OCI-LY1 (cell line): ENCODE data around the gene NTSR1.

ENCODE experiments used
- H2AFZ ChIP-seq: fragments of 200-600 bp; sonication (generic), shearing (Covaris generic); 2 replicates; pipeline ENCODE4 v1.6.0; 2014; ENCODE audit warnings: antibody characterized with exemption, mild to moderate bottlenecking, low read length
- H3F3A ChIP-seq: fragments of 200-600 bp; sonication (generic), shearing (Covaris generic); 2 replicates; pipeline ENCODE4 v1.6.0; 2014; ENCODE audit warnings: mild to moderate bottlenecking, antibody characterized with exemption, low read length, moderate library complexity; ENCODE audit not compliant: insufficient read depth
- H3K27ac ChIP-seq: fragments of 200-600 bp; sonication (generic); 2 replicates; pipeline ENCODE4 v1.5.1; 2014; ENCODE audit warnings: low read length, mixed run types, mild to moderate bottlenecking, low read depth; ENCODE audit not compliant: poor library complexity, severe bottlenecking
- H3K27me3 ChIP-seq: fragments of 200-600 bp; sonication (generic); 2 replicates; pipeline ENCODE4 v1.6.0; 2014; ENCODE audit warnings: antibody characterized with exemption, mild to moderate bottlenecking, low read length, moderate library complexity; ENCODE audit not compliant: insufficient read depth
- H3K36me3 ChIP-seq: fragments of 200-600 bp; sonication (generic); 2 replicates; pipeline ENCODE4 v1.6.1; 2014; ENCODE audit warnings: mild to moderate bottlenecking, antibody characterized with exemption, low read length, moderate library complexity, mixed read lengths; ENCODE audit not compliant: insufficient read depth
- H3K4me1 ChIP-seq: fragments of 200-600 bp; sonication (generic); 2 replicates; pipeline ENCODE4 v1.5.1; 2014; ENCODE audit warnings: mild to moderate bottlenecking, low read length, moderate library complexity; ENCODE audit not compliant: insufficient read depth, severe bottlenecking
- H3K4me2 ChIP-seq: fragments of 200-600 bp; sonication (generic), shearing (Covaris generic); 2 replicates; pipeline ENCODE4 v1.6.1; 2014; ENCODE audit warnings: low read length
- H3K4me3 ChIP-seq: fragments of 200-600 bp; sonication (generic); 2 replicates; pipeline ENCODE4 v1.5.1; 2014; ENCODE audit warnings: low read length, low read depth, mild to moderate bottlenecking, mixed read lengths; ENCODE audit not compliant: poor library complexity, severe bottlenecking
- H3K79me2 ChIP-seq: fragments of 200-600 bp; shearing (Covaris generic); 2 replicates; pipeline ENCODE4 v1.6.1; 2016; ENCODE audit warnings: mixed run types, low read length, mixed read lengths; ENCODE audit not compliant: insufficient read depth
- H3K9ac ChIP-seq: fragments of 200-600 bp; sonication (generic), shearing (Covaris generic); 2 replicates; pipeline ENCODE4 v1.6.1; 2014; ENCODE audit warnings: mild to moderate bottlenecking, low read length, mixed read lengths
- H3K9me2 ChIP-seq: fragments of 200-600 bp; sonication (generic), shearing (Covaris generic); 2 replicates; pipeline ENCODE4 v1.6.1; 2014; ENCODE audit warnings: low read depth, mild to moderate bottlenecking, low read length, mixed read lengths
- H3K9me3 ChIP-seq: fragments of 200-600 bp; shearing (Covaris generic); 2 replicates; pipeline ENCODE4 v1.6.1; 2014; ENCODE audit warnings: low read length, mixed read lengths
- H4K20me1 ChIP-seq: fragments of 200-600 bp; sonication (generic), shearing (Covaris generic); 2 replicates; pipeline ENCODE4 v1.6.0; 2016; ENCODE audit warnings: mild to moderate bottlenecking, low read length; ENCODE audit not compliant: insufficient read depth
- CTCF ChIP-seq: fragments of 200-600 bp; sonication (generic), shearing (Covaris generic); IDR thresholded peaks from 2 replicates; pipeline ENCODE4 v1.5.1; 2017; ENCODE audit warnings: mild to moderate bottlenecking, antibody characterized with exemption, low read length, moderate library complexity, mixed read lengths
- EZH2 ChIP-seq: fragments of 200-600 bp; sonication (generic), shearing (Covaris generic); IDR thresholded peaks from 2 replicates; pipeline ENCODE4 v1.8.0; 2017; ENCODE audit warnings: borderline replicate concordance, mixed run types, mild to moderate bottlenecking, antibody characterized with exemption, low read length, moderate library complexity, mixed read lengths

Gene NTSR1

GRCh38 chr20:62712606-62713005, 4.0 kb downstream of the NTSR1 start:
- no peaks in the 10 kb centered on the region for H3F3A ChIP-seq
- no peak overlapping the region for H3K9ac ChIP-seq
- H3K27me3 ChIP-seq: no peaks in the 10 kb centered on the region; the same call in 1 of the 2 replicates

GRCh38 chr20:62714006-62714405, 5.4 kb downstream of the NTSR1 start:
- Histone ChIP-seq H3K9me3 (no peaks in the 10 kb centered on the region), H3K27ac (no peak overlapping the region), H3K4me1 (peaks cover 4% of the 10 kb centered on the region), H4K20me1 (no peaks in the 10 kb centered on the region), H3F3A (no peaks in the 10 kb centered on the region), H2AFZ (no peak overlapping the region), H3K79me2 (no peaks in the 10 kb centered on the region), H3K9ac (no peak overlapping the region), H3K4me2 (no peak overlapping the region), H3K27me3 (no peaks in the 10 kb centered on the region; the same call in 1 of the 2 replicates), H3K36me3 (no peaks in the 10 kb centered on the region), H3K9me2 (no peaks in the 10 kb centered on the region), H3K4me3 (no peak overlapping the region)
- no peak for TF ChIP-seq CTCF
- TF ChIP-seq EZH2: no peak

More at GRCh38 chr20:62712606-62713005, 4.0 kb downstream of the NTSR1 start:
- Histone ChIP-seq H3K79me2 (no peaks in the 10 kb centered on the region), H3K4me2 (no peak overlapping the region), H3K9me2 (no peaks in the 10 kb centered on the region), H3K9me3 (no peaks in the 10 kb centered on the region), H3K36me3 (no peaks in the 10 kb centered on the region), H3K4me3 (no peak overlapping the region), H3K27ac (no peak overlapping the region), H4K20me1 (no peaks in the 10 kb centered on the region), H3K4me1 (peaks cover 4% of the 10 kb centered on the region), H2AFZ (no peak overlapping the region)
- TF ChIP-seq EZH2 (no peak), CTCF (no peak)

- Histone ChIP-seq H2AFZ (no peak overlapping the region), H3K9me2 (no peaks in the 10 kb centered on the region), H3F3A (no peaks in the 10 kb centered on the region), H3K4me3 (no peak overlapping the region), H3K27ac (no peak overlapping the region), H3K4me1 (peaks cover 4% of the 10 kb centered on the region), H3K9ac (no peak overlapping the region), H3K36me3 (no peaks in the 10 kb centered on the region), H3K4me2 (no peak overlapping the region), H3K27me3 (peaks cover 4% of the 10 kb centered on the region; the same call in 1 of the 2 replicates), H3K9me3 (no peaks in the 10 kb centered on the region), H3K79me2 (no peaks in the 10 kb centered on the region), H4K20me1 (no peaks in the 10 kb centered on the region)
- TF ChIP-seq EZH2: no peak
- no peak for TF ChIP-seq CTCF
Observed at GRCh38 chr20:62714799-62715198, 6.2 kb downstream of the NTSR1 start.
